22Rv1 (cell line): ENCODE measurements around the gene SDK1.

Experiments used
- ZFX ChIP-seq: fragments of 450-650 bp; IDR thresholded peaks from 2 replicates; pipeline ENCODE4 v1.6.1; 2017; ENCODE audit warnings: antibody characterized with exemption, borderline replicate concordance
- TF ChIP-seq, protein P1 (sequence below): fragments of 450-650 bp; IDR thresholded peaks from 2 replicates; pipeline ENCODE4 v1.5.1; 2017; ENCODE audit warnings: mild to moderate bottlenecking

DNA sequence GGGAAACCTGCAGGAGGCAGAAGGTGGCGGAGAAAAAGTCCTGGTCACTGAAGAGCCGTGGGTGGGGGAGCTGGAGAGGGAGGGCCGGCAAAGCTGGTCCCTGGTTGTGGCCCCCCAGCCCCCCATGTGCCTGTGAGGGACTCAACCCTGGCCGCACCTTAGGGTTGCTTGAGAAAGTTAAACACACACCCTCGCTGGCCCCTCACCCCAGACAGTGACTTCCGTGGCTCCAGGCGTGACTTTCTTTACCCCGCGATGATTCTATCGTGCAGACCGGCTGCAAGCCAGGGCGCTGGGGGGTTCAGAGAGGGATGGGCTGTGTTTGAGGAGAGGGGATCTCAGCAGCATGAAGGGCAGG is 933.4 kb downstream of the SDK1 start:
- TF ChIP-seq, protein P1, sequence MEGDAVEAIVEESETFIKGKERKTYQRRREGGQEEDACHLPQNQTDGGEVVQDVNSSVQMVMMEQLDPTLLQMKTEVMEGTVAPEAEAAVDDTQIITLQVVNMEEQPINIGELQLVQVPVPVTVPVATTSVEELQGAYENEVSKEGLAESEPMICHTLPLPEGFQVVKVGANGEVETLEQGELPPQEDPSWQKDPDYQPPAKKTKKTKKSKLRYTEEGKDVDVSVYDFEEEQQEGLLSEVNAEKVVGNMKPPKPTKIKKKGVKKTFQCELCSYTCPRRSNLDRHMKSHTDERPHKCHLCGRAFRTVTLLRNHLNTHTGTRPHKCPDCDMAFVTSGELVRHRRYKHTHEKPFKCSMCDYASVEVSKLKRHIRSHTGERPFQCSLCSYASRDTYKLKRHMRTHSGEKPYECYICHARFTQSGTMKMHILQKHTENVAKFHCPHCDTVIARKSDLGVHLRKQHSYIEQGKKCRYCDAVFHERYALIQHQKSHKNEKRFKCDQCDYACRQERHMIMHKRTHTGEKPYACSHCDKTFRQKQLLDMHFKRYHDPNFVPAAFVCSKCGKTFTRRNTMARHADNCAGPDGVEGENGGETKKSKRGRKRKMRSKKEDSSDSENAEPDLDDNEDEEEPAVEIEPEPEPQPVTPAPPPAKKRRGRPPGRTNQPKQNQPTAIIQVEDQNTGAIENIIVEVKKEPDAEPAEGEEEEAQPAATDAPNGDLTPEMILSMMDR, result no peak
- TF ChIP-seq ZFX, result no peak
